Activated B cell treated with CpG ODN at 0.5 μM for 24 hours (primary cell): ENCODE measurements around the gene IL6ST. TPM values are rescaled to one million over a fixed set of nuclear protein-coding genes. Genes with fewer than 3 reads are reported as not detected.

Experiments
- ATAC-seq: fragments of 200-7000 bp; cut with Tn5 transposase; one replicate; pipeline ENCODE4 v1.10.0; 2021; ENCODE audit warnings: low read depth, mild to moderate bottlenecking, moderate library complexity
- CTCF ChIA-PET: fragments of 350-600 bp; sonication (Branson Sonifier 250); formaldehyde crosslinking; loops from one replicate; lab custom pipeline; 2021; ENCODE audit warnings: antibody characterized with exemption; lab: Charles Lee
- POLR2A ChIA-PET: fragments of 350-600 bp; sonication (Branson Sonifier 250); formaldehyde crosslinking; loops from one replicate; lab custom pipeline; 2021; ENCODE audit warnings: antibody characterized with exemption; lab: Charles Lee
- DNase-seq: peaks from one replicate; pipeline ENCODE4 v3.0.0; 2022
- H3K27ac Mint-ChIP-seq: one replicate; pipeline ENCODE4 v1.8.0; 2020; ENCODE audit warnings: mixed read lengths
- H3K27me3 Mint-ChIP-seq: one replicate; pipeline ENCODE4 v1.8.0; 2021; ENCODE audit warnings: mixed read lengths
- H3K36me3 Mint-ChIP-seq: one replicate; pipeline ENCODE4 v1.8.0; 2021; ENCODE audit warnings: low read depth, mixed read lengths
- H3K4me1 Mint-ChIP-seq: one replicate; pipeline ENCODE4 v1.8.0; 2021; ENCODE audit warnings: mixed read lengths
- H3K4me3 Mint-ChIP-seq: one replicate; pipeline ENCODE4 v1.8.0; 2020; ENCODE audit warnings: mild to moderate bottlenecking, mixed read lengths
- H3K9me3 Mint-ChIP-seq: one replicate; pipeline ENCODE4 v1.8.0; 2020; ENCODE audit warnings: mixed read lengths
- intact Hi-C: fragments of 100-400 bp; cut with micrococcal nuclease; formaldehyde crosslinking; loops from one replicate; pipeline ENCODE4 v1.15.1; 2024
- total RNA-seq: library from RNA; stranded (reverse); gene quantifications from 2 replicates; pipeline ENCODE4 v1.2.3, GENCODE V29; 2022
- TF ChIP-seq, protein P1 (sequence below): fragments of 200-600 bp; IDR thresholded peaks from one replicate; pipeline ENCODE4 v1.8.0; 2022; ENCODE audit warnings: antibody characterized with exemption, mild to moderate bottlenecking

IL6ST gene
- total RNA-seq, 1 donor from 2014 or later: 48.3 TPM

- Mint-ChIP-seq H3K4me3 (no peak overlapping the region), H3K27me3 (no peaks in the 10 kb centered on the region), H3K9me3 (no peaks in the 10 kb centered on the region), H3K4me1 (no peaks in the 10 kb centered on the region), H3K27ac (no peak overlapping the region), H3K36me3 (peaks cover 21% of the 10 kb centered on the region)
- DNase-seq (peak; percentile 56), ATAC-seq (peak; percentile 93)
- POLR2A ChIA-PET: interaction anchor here (0.6 to 0.7 kb wide), 3 partner anchors 271 to 1303 kb away, joined by 5 to 12 read pairs (median 5); no protein-coding TSS in a partner anchor
- CTCF ChIA-PET: interaction anchor here (0.6 to 3.9 kb wide), 21 partner anchors 9 to 1361 kb away, joined by 3 to 76 read pairs (median 3); no protein-coding TSS in a partner anchor
- TF ChIP-seq, protein P1, sequence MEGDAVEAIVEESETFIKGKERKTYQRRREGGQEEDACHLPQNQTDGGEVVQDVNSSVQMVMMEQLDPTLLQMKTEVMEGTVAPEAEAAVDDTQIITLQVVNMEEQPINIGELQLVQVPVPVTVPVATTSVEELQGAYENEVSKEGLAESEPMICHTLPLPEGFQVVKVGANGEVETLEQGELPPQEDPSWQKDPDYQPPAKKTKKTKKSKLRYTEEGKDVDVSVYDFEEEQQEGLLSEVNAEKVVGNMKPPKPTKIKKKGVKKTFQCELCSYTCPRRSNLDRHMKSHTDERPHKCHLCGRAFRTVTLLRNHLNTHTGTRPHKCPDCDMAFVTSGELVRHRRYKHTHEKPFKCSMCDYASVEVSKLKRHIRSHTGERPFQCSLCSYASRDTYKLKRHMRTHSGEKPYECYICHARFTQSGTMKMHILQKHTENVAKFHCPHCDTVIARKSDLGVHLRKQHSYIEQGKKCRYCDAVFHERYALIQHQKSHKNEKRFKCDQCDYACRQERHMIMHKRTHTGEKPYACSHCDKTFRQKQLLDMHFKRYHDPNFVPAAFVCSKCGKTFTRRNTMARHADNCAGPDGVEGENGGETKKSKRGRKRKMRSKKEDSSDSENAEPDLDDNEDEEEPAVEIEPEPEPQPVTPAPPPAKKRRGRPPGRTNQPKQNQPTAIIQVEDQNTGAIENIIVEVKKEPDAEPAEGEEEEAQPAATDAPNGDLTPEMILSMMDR: peak; percentile 48
- intact Hi-C loops: loop anchor here (1.0 to 10.0 kb wide), 9 partner anchors 42 to 1285 kb away; no protein-coding TSS in a partner anchor
Measured at GRCh38 chr5:55936100-55936693, 58.6 kb downstream of the IL6ST start.

DNA sequence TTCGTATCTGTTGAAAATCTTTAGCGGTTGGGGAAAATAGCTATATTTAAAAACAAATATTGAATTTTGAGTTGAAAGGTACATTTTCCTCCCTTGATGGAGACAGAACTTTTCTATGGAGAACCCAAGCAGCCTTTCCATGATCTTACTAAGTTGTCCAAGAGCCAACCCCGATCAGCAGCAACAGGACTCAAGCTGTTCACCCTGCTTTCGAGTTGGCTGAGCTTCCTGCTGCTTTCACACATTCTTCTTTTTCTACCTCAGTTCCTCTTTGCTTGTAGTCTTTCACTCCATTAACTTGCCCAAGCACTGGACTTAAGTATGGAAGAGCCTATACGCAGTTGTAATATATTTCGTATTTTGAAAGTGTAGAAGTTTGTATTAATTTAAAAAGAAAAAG is 59.4 kb downstream of the IL6ST start:
- H3K9me3 Mint-ChIP-seq: no peaks in the 10 kb centered on the region

DNA sequence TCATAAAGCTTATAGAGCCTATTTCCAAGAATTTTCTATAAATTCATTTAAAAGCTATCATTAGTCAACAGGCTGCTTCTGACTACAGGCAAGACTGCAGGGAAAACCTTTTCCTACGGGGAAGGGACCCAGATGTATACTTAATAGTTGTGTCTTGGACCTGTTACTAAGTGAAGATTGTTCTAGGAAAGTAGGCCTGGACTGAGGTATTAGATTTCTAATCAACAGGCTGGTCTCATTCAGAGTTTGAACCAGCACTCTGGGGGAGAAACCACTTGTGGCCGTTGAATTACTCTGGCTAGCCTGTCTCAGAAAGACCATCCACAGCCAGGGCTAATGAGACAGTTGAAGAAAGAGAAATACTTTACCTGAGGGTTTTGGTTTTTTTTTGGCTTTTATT is 60.0 kb downstream of the IL6ST start:
- no peak for ATAC-seq
- H3K4me3 Mint-ChIP-seq: no peak overlapping the region
- H3K27me3 Mint-ChIP-seq: no peaks in the 10 kb centered on the region
- no peak for DNase-seq
- peaks cover 13% of the 10 kb centered on the region for H3K36me3 Mint-ChIP-seq
- TF ChIP-seq, protein P1: no peak
- no peaks in the 10 kb centered on the region for H3K9me3 Mint-ChIP-seq
- H3K27ac Mint-ChIP-seq: no peak overlapping the region
- ChIA-PET POLR2A (interaction anchor here (0.6 kb wide), 1 partner anchor 904 kb away, joined by 3 read pairs; no protein-coding TSS in a partner anchor), CTCF (interaction anchor here (0.8 to 3.9 kb wide), 5 partner anchors 10 to 922 kb away, joined by 3 to 76 read pairs (median 4); no protein-coding TSS in a partner anchor)
- H3K4me1 Mint-ChIP-seq: no peaks in the 10 kb centered on the region
- intact Hi-C loops: loop anchor here (5.0 to 10.0 kb wide), 2 partner anchors 550 to 918 kb away; no protein-coding TSS in a partner anchor

More for the DNA sequence above, 59.4 kb downstream of the IL6ST start:
- intact Hi-C loops: loop anchor here (5.0 to 10.0 kb wide), 2 partner anchors 549 to 917 kb away; no protein-coding TSS in a partner anchor
- TF ChIP-seq, protein P1: no peak
- Mint-ChIP-seq H3K36me3 (peaks cover 16% of the 10 kb centered on the region), H3K27me3 (no peaks in the 10 kb centered on the region), H3K4me3 (no peak overlapping the region), H3K4me1 (no peaks in the 10 kb centered on the region), H3K27ac (no peak overlapping the region)
- POLR2A ChIA-PET: no interaction called here
- CTCF ChIA-PET: interaction anchor here (0.8 to 3.9 kb wide), 11 partner anchors 11 to 921 kb away, joined by 3 to 76 read pairs (median 3); no protein-coding TSS in a partner anchor
- DNase-seq (no peak), ATAC-seq (no peak)

GRCh38 chr5:55934115-55934613 is 60.6 kb downstream of the IL6ST start:
- CTCF ChIA-PET: interaction anchor here (1.8 to 3.9 kb wide), 2 partner anchors 267 to 337 kb away, joined by 5 to 76 read pairs; no protein-coding TSS in a partner anchor
- TF ChIP-seq, protein P1: no peak
- Mint-ChIP-seq H3K9me3 (no peaks in the 10 kb centered on the region), H3K4me3 (no peak overlapping the region), H3K27me3 (no peaks in the 10 kb centered on the region), H3K27ac (no peak overlapping the region), H3K36me3 (peaks cover 8% of the 10 kb centered on the region), H3K4me1 (no peaks in the 10 kb centered on the region)
- intact Hi-C loops: loop anchor here (10.0 kb wide), 1 partner anchor 551 kb away; no protein-coding TSS in a partner anchor
- ATAC-seq: no peak
- POLR2A ChIA-PET: no interaction called here
- DNase-seq: no peak
